Measurements from ENCODE around the gene FAM50B. TPM values are rescaled to one million over a fixed set of nuclear protein-coding genes. Genes with fewer than 3 reads are reported as not detected.

FAM50B gene
- total and polyA plus RNA-seq, 2 donors (not counting 1 experiment from before 2014, with no cell fraction given) = 4.2 to 9.8 TPM

GRCh38 chr6:3894590-3895311, 45.6 kb downstream of the FAM50B start:
- POLR2A ChIA-PET = no interaction called here
- no peak overlapping the region for H3K27ac Mint-ChIP-seq
- no peak for TF ChIP-seq CTCF (IDR thresholded peaks at IDR 0.05)
- no peak for TF ChIP-seq EZH2 (IDR thresholded peaks at IDR 0.05; ENCODE audit: borderline replicate concordance, insufficient read depth, low read depth, low read length, poor library complexity, severe bottlenecking)

GRCh38 chr6:3895312-3895653, 46.1 kb downstream of the FAM50B start:
- Mint-ChIP-seq H3K27me3 (peaks cover 13% of the 10 kb centered on the region), H3K9me3 (ENCODE audit: insufficient read depth) (no peaks in the 10 kb centered on the region), H3K4me3 (no peak overlapping the region), H3K4me1 (no peaks in the 10 kb centered on the region), H3K27ac (no peak overlapping the region)
- Histone ChIP-seq H3K9me3 (ENCODE audit: control extremely low read depth in 1 of 3, control insufficient read depth in 2 of 3, insufficient read depth in 1 of 3, low read length in 2 of 3) (no peaks in the 10 kb centered on the region), H3K79me2 (ENCODE audit: control insufficient read depth, insufficient read depth, low read length) (no peaks in the 10 kb centered on the region), H3K4me1 (ENCODE audit: control insufficient read depth in 2 of 2, insufficient read depth in 2 of 2, low read length in 2 of 2) (no peaks in the 10 kb centered on the region), H3K27ac (ENCODE audit: low read length in 2 of 2) (no peak overlapping the region), H2AFZ (ENCODE audit: insufficient read depth, low read depth, low read length, poor library complexity, severe bottlenecking) (no peak overlapping the region), H3K36me3 (replicated peaks in 1 of 2; ENCODE audit: control extremely low read depth in 1 of 2, control insufficient read depth in 1 of 2, extremely low read depth in 1 of 2, insufficient read depth in 2 of 2, low read length in 1 of 2) (no peaks in the 10 kb centered on the region), H3K27me3 (replicated peaks in 1 of 4; ENCODE audit: control extremely low read depth in 1 of 4, control insufficient read depth in 3 of 4, insufficient read depth in 4 of 4, low read length in 3 of 4) (peaks cover 0 to 5% (median 0%) of the 10 kb centered on the region in 4 experiments), H3K4me2 (replicated peaks; ENCODE audit: low read depth, low read length, poor library complexity, severe bottlenecking) (no peak overlapping the region), H4K20me1 (ENCODE audit: control insufficient read depth, insufficient read depth, low read length, poor library complexity, severe bottlenecking) (no peaks in the 10 kb centered on the region), H3K4me3 (ENCODE audit: control extremely low read depth in 1 of 5, extremely low read depth in 1 of 5, insufficient read depth in 1 of 5, low read depth in 2 of 5, low read length in 4 of 5) (no peak overlapping the region), H3K9ac (ENCODE audit: low read length) (no peak overlapping the region)
- DNase-seq = no peak
- TF ChIP-seq EZH2 (IDR thresholded peaks at IDR 0.05; ENCODE audit: borderline replicate concordance, insufficient read depth, low read depth, low read length, poor library complexity, severe bottlenecking) = no peak
- no peak for TF ChIP-seq CTCF (IDR thresholded peaks at IDR 0.05)
- no peak for ATAC-seq (ENCODE audit: low read depth)
- POLR2A ChIA-PET = no interaction called here
- intact Hi-C loops (cut with micrococcal nuclease) = no loop called here
- CTCF ChIA-PET = interaction anchor here (1.5 kb wide), 1 partner anchor 83 kb away, joined by 3 read pairs; no protein-coding TSS in a partner anchor
- WGBS (ENCODE audit: insufficient coverage) = 93% methylated on average over 3 of the region's 6 CpGs

More at GRCh38 chr6:3894590-3895311, 45.6 kb downstream of the FAM50B start:
- Histone ChIP-seq H3K27me3 (replicated peaks in 1 of 4; ENCODE audit: control extremely low read depth in 1 of 4, control insufficient read depth in 3 of 4, insufficient read depth in 4 of 4, low read length in 3 of 4) (peaks cover 0 to 5% (median 0%) of the 10 kb centered on the region in 4 experiments), H3K9me3 (ENCODE audit: control extremely low read depth in 1 of 3, control insufficient read depth in 2 of 3, insufficient read depth in 1 of 3, low read length in 2 of 3) (no peaks in the 10 kb centered on the region), H3K4me1 (ENCODE audit: control insufficient read depth in 2 of 2, insufficient read depth in 2 of 2, low read length in 2 of 2) (no peaks in the 10 kb centered on the region), H3K36me3 (replicated peaks in 1 of 2; ENCODE audit: control extremely low read depth in 1 of 2, control insufficient read depth in 1 of 2, extremely low read depth in 1 of 2, insufficient read depth in 2 of 2, low read length in 1 of 2) (no peaks in the 10 kb centered on the region), H3K79me2 (ENCODE audit: control insufficient read depth, insufficient read depth, low read length) (no peaks in the 10 kb centered on the region), H4K20me1 (ENCODE audit: control insufficient read depth, insufficient read depth, low read length, poor library complexity, severe bottlenecking) (no peaks in the 10 kb centered on the region), H2AFZ (ENCODE audit: insufficient read depth, low read depth, low read length, poor library complexity, severe bottlenecking) (no peak overlapping the region), H3K9ac (ENCODE audit: low read length) (no peak overlapping the region), H3K4me2 (replicated peaks; ENCODE audit: low read depth, low read length, poor library complexity, severe bottlenecking) (no peak overlapping the region), H3K4me3 (ENCODE audit: control extremely low read depth in 1 of 5, extremely low read depth in 1 of 5, insufficient read depth in 1 of 5, low read depth in 2 of 5, low read length in 4 of 5) (no peak overlapping the region), H3K27ac (ENCODE audit: low read length in 2 of 2) (no peak overlapping the region)
- CTCF ChIA-PET = interaction anchor here (0.8 kb wide), 1 partner anchor 153 kb away, joined by 3 read pairs; no protein-coding TSS in a partner anchor
- Mint-ChIP-seq H3K4me3 (no peak overlapping the region), H3K4me1 (no peaks in the 10 kb centered on the region), H3K9me3 (ENCODE audit: insufficient read depth) (no peaks in the 10 kb centered on the region), H3K27me3 (peaks cover 9% of the 10 kb centered on the region)
- intact Hi-C loops (cut with micrococcal nuclease) = no loop called here
- ATAC-seq (ENCODE audit: low read depth) = no peak
- WGBS (ENCODE audit: insufficient coverage) = 86% methylated on average over 8 of the region's 14 CpGs
- DNase-seq = no peak

All from B cell (primary cell).